HEK293 (cell line): ENCODE measurements around the gene MRS2.

Source experiments
- AEBP2 ChIP-seq: fragments of 450-650 bp; formaldehyde crosslinking; IDR thresholded peaks from 2 replicates; pipeline ENCODE4 v1.5.1; 2016; ENCODE audit warnings: missing biosample characterization, missing genetic modification characterization, borderline replicate concordance
- BCL11B ChIP-seq: fragments of 450-650 bp; formaldehyde crosslinking; IDR thresholded peaks from 2 replicates; pipeline ENCODE4 v1.5.1; 2016; ENCODE audit warnings: low read depth, missing biosample characterization, missing genetic modification characterization
- HOXA7 ChIP-seq: sonication (generic); formaldehyde crosslinking; IDR thresholded peaks from 2 replicates; pipeline ENCODE4 v1.8.1; 2022; ENCODE audit warnings: missing genetic modification reagents, borderline replicate concordance
- HOXD13 ChIP-seq: sonication (generic); formaldehyde crosslinking; IDR thresholded peaks from 2 replicates; pipeline ENCODE4 v1.8.0; 2022; ENCODE audit warnings: missing genetic modification reagents, borderline replicate concordance
- IKZF3 ChIP-seq: fragments of 450-650 bp; IDR thresholded peaks from 2 replicates; pipeline ENCODE4 v1.5.0; 2018; ENCODE audit warnings: missing biosample characterization, mild to moderate bottlenecking, missing genetic modification characterization, moderate library complexity
- INSM2 ChIP-seq: fragments of 450-650 bp; formaldehyde crosslinking; IDR thresholded peaks from 2 replicates; pipeline ENCODE4 v1.5.1; 2016; ENCODE audit warnings: missing biosample characterization, missing genetic modification characterization
- KLF10 ChIP-seq: fragments of 450-650 bp; IDR thresholded peaks from 2 replicates; pipeline ENCODE4 v1.5.1; 2018; ENCODE audit warnings: missing biosample characterization, mild to moderate bottlenecking, missing genetic modification characterization
- KLF16 ChIP-seq: fragments of 450-650 bp; formaldehyde crosslinking; IDR thresholded peaks from 2 replicates; pipeline ENCODE4 v1.5.1; 2017; ENCODE audit warnings: missing biosample characterization, missing genetic modification characterization
- PATZ1 ChIP-seq: fragments of 450-650 bp; formaldehyde crosslinking; IDR thresholded peaks from 2 replicates; pipeline ENCODE4 v1.5.1; 2016; ENCODE audit warnings: missing biosample characterization, missing genetic modification characterization
- PRDM10 ChIP-seq: fragments of 450-650 bp; formaldehyde crosslinking; IDR thresholded peaks from 2 replicates; pipeline ENCODE4 v1.5.1; 2016; ENCODE audit warnings: missing biosample characterization, missing genetic modification characterization
- PRDM6 ChIP-seq: fragments of 450-650 bp; formaldehyde crosslinking; IDR thresholded peaks from 2 replicates; pipeline ENCODE4 v1.5.1; 2017; ENCODE audit warnings: missing biosample characterization, missing genetic modification characterization
- ZBTB10 ChIP-seq: fragments of 450-650 bp; formaldehyde crosslinking; IDR thresholded peaks from 2 replicates; pipeline ENCODE4 v1.5.1; 2016; ENCODE audit warnings: missing biosample characterization, missing genetic modification characterization
- ZBTB17 ChIP-seq: fragments of 450-650 bp; formaldehyde crosslinking; IDR thresholded peaks from 2 replicates; pipeline ENCODE4 v1.5.1; 2016; ENCODE audit warnings: missing biosample characterization, missing genetic modification characterization
- ZFP69B ChIP-seq: fragments of 450-650 bp; formaldehyde crosslinking; IDR thresholded peaks from 2 replicates; pipeline ENCODE4 v1.5.1; 2016; ENCODE audit warnings: missing biosample characterization, missing genetic modification characterization
- ZIC2 ChIP-seq: fragments of 450-650 bp; formaldehyde crosslinking; IDR thresholded peaks from 2 replicates; pipeline ENCODE4 v1.5.1; 2016; ENCODE audit warnings: missing biosample characterization, missing genetic modification characterization
- ZNF24 ChIP-seq: fragments of 450-650 bp; formaldehyde crosslinking; IDR thresholded peaks from 2 replicates; pipeline ENCODE4 v1.5.1; 2016; ENCODE audit warnings: missing biosample characterization, missing genetic modification characterization
- ZNF266 ChIP-seq: fragments of 450-650 bp; formaldehyde crosslinking; IDR thresholded peaks from 2 replicates; pipeline ENCODE4 v1.5.1; 2016; ENCODE audit warnings: missing biosample characterization, missing genetic modification characterization, low read depth
- ZNF366 ChIP-seq: fragments of 450-650 bp; formaldehyde crosslinking; conservative IDR thresholded peaks from 2 replicates; pipeline ENCODE4 v1.5.1; 2016; ENCODE audit warnings: missing biosample characterization, missing genetic modification characterization
- ZNF626 ChIP-seq: fragments of 450-650 bp; sonication (Bioruptor Pico); formaldehyde crosslinking; IDR thresholded peaks from 2 replicates; pipeline ENCODE4 v1.5.1; 2018; ENCODE audit warnings: missing biosample characterization, missing genetic modification characterization, inconsistent platforms
- ZNF843 ChIP-seq: fragments of 450-650 bp; formaldehyde crosslinking; IDR thresholded peaks from 2 replicates; pipeline ENCODE4 v1.5.1; 2016; ENCODE audit warnings: missing biosample characterization, missing genetic modification characterization
- ZSCAN16 ChIP-seq: fragments of 450-650 bp; formaldehyde crosslinking; IDR thresholded peaks from 2 replicates; pipeline ENCODE4 v1.5.1; 2016; ENCODE audit warnings: missing biosample characterization, missing genetic modification characterization

MRS2 gene

GRCh38 chr6:24358219-24358821 is 44.4 kb upstream of the MRS2 start (continued):
- TF ChIP-seq PRDM6 (tag by site-specific recombination) (no peak), KLF16 (tag by site-specific recombination) (no peak), ZBTB10 (tag by site-specific recombination) (0 out of 2 replicates have a peak, but pooled peaks have one; percentile 57), ZBTB17 (tag by site-specific recombination) (0 out of 2 replicates have a peak, but pooled peaks have one; percentile 1), PATZ1 (tag by site-specific recombination) (0 out of 2 replicates have a peak, but pooled peaks have one; percentile 8), ZNF626 (no peak), INSM2 (tag by site-specific recombination) (peak; percentile 39; the same call in 1 of the 2 replicates), IKZF3 (tag by site-specific recombination) (peak; percentile 47; the same call in 1 of the 2 replicates), HOXD13 (CRISPR knock-in tag) (no peak), ZNF24 (tag by site-specific recombination) (no peak; the same call in 1 of the 2 replicates), ZNF266 (tag by site-specific recombination) (no peak), ZIC2 (tag by site-specific recombination) (no peak), HOXA7 (CRISPR knock-in tag) (no peak), PRDM10 (tag by site-specific recombination) (0 out of 2 replicates have a peak, but pooled peaks have one; percentile 9), AEBP2 (tag by site-specific recombination) (no peak), ZNF843 (tag by site-specific recombination) (no peak), BCL11B (peak; percentile 12), KLF10 (tag by site-specific recombination) (no peak), ZSCAN16 (tag by site-specific recombination) (0 out of 2 replicates have a peak, but pooled peaks have one; percentile 31), ZNF366 (tag by site-specific recombination) (0 out of 2 replicates have a peak, but pooled peaks have one; percentile 3), ZFP69B (no peak)
- TF ChIP-seq, all 188 proteins: peak for 13
